Hematopoietic multipotent progenitor cell treated with erythropoietin and hydrocortisone succinate and interleukin-3 and kit ligand, for 15 days (in vitro differentiated cells): Measurements from ENCODE around the gene SAPCD2.
"Not testable (repeated sequence)": the region's sequence is repeated elsewhere in the genome, so short reads cannot be mapped to it uniquely, and the experiment has no call there.

ENCODE experiments used
- DNase-seq: peaks from one replicate; pipeline ENCODE4 v3.0.0-alpha.2; 2015; ENCODE audit warnings: low spot score

SAPCD2 gene, protein sequence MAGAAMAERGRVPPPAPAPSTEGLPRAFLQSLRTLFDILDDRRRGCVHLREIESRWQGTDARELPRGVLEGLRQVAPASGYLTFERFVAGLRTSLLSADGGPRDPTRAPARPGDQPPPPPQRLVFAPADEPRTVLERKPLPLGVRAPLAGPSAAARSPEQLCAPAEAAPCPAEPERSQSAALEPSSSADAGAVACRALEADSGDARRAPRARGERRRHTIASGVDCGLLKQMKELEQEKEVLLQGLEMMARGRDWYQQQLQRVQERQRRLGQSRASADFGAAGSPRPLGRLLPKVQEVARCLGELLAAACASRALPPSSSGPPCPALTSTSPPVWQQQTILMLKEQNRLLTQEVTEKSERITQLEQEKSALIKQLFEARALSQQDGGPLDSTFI

GRCh38 chr9:137070201-137070905 lies at the start of gene SAPCD2:
Gene SAPCD2 (minus strand): TSS chr9:137070557. CDS start chr9:137070460, 97 bp downstream.
- DNase-seq = peak; percentile 85

- DNase-seq = not testable (repeated sequence)
Observed at GRCh38 chr9:137118092-137118603, 47.8 kb upstream of the SAPCD2 start.

DNA sequence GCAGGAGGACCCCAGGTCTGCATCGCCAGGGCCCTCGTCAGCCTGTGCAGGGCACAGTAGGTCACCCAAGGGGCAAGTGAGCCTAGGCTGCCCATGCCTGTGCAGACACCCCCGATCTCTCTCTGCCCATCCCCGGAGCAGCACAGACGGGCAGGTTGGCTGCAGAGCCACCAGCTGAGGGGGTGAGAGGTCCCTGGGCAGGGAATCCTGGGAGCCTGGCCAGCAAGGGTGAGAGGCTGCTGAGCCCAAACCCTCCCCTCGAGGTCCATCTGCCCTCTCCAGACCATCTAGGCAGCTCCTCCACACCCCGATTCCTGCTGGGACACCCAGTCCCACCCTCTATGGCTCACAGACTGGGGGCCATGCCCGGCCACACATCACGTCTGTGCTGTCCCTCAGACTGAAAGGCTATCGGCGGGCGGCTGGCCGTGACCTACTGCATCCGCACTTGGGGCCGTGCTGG lies 46.9 kb upstream of the SAPCD2 start:
- no peak for DNase-seq

DNA sequence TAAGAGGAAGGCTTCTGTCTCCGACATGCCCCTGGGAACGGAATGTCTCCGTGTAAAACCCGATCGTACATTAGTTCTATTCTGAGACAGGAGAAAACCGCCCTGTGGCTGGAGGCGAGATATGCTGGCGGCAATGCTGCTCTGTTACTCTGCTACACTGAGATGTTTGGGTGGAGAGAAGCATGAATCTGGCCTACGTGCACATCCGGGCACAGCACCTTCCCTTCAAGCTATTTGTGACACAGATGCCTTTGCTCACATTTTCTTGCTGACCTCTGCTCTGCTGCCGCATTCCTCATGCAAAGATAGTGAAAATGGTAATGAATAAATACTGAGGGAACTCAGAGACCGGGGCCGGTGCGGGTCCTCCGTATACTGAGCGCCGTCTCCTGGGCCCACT lies 46.4 kb upstream of the SAPCD2 start:
- DNase-seq = no peak

GRCh38 chr9:137116027-137116507 lies 45.7 kb upstream of the SAPCD2 start:
- DNase-seq = no peak

GRCh38 chr9:137115394-137116026 lies 45.2 kb upstream of the SAPCD2 start:
- no peak for DNase-seq

DNA sequence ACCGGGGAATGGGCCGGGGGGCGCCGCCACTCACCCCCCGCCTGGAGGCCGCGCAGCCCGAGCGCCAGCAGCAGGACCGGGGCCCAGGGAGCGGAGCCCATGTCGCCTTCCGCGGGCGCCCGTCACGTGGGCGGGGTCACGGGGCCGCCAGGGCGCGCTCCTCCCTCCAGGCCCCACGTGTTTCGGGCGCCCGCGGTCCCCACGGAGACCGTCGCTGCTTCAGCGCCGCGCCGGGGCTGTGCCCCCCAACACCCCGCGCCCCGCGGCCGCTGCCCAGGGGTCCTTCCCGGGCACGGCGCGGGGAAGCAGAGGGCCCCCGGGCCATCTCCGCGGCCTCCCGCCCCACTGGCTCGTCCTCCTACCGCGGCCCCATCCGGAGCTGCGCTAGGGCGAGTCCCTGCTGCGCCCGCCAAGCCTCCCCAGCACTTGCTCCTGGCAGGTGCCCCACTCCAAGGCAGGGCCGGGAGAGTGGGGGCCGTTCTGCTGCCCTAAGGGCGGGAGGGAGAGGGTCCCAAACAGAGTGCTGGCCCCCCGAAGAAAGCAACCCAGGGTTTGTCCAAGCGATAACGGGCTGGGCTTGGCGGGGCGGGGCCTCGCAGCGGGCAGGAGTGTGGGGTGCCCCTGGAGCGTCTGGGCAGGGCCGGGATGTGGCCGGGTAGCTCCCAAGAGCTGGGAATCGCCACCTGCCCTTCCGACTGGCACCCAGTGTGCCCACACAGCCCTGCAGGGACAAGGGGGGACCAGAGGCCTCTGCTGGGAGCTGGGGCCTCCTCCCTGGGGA lies 44.4 kb upstream of the SAPCD2 start, which contains the start of gene DPP7:
Gene DPP7, minus strand, starts transcription at position 121 of the 781 bp plus-strand sequence. Its CDS starts 20 bp downstream, at position 101.
- peak; percentile 76 for DNase-seq

GRCh38 chr9:137114220-137114612 lies 43.9 kb upstream of the SAPCD2 start:
- no peak for DNase-seq

DNA sequence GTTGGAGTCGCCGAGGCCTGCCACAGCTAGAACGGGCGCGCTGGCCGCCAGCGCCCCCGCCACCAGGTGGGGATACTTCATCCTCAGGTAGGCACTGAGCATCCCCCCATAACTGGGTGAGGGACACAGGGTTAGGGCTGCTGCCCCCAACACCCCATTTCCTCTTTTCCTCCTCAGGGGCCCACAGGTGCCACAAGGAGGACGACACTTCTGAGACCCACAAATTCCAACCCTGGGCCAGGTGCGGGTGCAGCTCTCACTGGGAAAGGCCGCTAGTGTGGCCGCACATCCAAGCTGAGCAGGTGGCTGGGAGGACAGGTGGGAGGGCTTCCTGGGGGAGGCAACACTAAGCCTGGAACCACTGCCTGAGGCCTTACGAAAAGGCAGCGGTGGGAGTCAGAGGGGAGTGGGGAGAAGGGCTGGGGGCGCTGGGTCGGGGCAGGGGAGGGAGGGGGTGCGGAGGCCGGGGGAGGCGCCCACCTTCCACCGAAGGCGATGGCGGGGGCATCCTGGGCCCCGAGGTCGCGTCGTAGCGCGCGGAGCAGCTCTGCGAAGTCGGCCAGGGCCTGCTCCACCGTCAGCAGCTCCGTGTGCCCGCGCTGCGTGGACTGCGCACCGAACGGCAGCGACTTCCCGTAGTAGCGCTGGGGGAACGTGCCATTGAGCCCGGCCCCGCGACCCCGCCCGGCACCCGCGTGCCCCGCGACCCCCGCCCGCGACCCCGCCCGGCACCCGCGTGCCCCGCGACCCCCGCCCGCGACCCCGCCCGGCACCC lies 43.2 kb upstream of the SAPCD2 start:
- no peak for DNase-seq

- DNase-seq = no peak
Observed at GRCh38 chr9:137112564-137113384, 42.4 kb upstream of the SAPCD2 start.

DNA sequence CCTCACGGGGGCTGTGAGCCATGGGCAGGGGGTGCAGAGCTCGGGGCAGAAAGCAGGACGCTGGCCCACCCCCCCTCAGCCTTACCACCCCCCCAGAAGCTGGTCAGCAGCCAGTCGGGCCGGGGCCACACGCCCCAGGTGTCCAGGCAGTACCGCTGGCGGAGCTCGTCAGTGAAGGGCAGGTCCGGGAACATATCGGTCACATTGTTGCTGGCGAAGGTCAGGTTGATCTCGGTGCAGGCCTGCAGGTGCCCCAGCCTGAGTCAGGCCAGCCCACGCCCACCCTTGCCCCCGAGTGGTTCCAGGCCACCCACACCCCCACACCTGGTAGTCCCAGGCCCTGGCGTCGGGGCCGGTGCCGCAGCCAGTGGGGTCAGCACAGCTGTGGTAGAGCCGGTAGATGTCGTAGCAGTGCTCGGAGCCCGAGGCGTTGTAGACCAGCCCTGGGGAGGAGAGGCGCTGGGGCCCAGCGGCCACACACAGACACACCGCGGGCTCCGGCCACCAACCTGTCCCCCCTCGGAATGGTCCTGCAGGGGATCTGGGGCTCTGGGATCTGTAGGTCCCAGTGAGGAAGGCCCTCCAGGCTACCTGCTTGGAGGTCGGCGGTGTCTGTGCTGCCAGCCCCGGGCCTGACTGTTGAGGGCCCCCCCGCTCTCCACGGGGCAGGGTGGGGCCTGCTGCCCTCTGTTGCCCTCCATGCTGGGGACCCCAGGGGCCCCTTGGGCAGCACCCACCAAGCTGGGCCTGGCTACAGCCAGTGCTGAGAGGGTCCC lies 41.6 kb upstream of the SAPCD2 start:
- no peak for DNase-seq

DNA sequence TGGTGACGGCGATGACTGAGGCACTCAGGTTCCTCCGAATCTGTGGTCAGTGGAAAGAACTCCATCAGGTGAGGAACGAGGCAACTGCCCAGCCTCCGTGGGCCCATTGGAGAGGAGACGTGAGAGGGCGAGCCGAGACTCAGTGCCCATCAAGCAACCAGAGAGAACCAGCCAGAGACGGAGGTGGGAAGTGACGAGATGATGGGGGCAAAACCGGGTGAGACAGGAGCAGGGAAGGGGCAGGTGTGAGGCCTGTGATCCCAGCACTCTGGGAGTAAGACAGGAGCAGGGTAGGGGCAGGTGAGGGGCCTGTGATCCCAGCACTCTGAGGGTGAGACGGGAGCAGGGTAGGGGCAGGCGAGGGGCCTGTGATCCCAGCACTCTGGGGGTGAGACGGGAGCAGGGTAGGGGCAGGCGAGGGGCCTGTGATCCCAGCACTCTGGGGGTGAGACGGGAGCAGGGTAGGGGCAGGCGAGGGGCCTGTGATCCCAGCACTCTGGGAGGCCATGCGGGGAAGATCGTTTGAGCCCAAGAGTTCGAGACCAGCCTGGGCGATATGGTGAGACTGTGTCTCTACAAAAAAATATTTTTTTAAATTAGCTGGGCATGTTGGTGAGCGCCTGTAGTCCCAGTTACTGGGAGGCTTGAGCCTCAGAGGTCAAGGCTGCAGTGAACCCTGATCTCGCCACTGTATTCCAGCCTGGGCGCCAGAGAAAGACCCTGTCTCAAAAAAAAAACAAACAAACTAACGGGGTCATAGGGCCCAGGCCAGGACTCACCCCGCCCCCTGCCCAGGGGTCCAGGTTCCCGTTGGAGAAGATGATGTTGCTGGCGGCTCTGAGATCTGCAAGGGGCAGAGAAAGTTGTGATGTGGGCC lies 40.8 kb upstream of the SAPCD2 start:
- DNase-seq = no peak

- no peak for DNase-seq
Observed at GRCh38 chr9:137110147-137110910, 40.0 kb upstream of the SAPCD2 start.

DNA sequence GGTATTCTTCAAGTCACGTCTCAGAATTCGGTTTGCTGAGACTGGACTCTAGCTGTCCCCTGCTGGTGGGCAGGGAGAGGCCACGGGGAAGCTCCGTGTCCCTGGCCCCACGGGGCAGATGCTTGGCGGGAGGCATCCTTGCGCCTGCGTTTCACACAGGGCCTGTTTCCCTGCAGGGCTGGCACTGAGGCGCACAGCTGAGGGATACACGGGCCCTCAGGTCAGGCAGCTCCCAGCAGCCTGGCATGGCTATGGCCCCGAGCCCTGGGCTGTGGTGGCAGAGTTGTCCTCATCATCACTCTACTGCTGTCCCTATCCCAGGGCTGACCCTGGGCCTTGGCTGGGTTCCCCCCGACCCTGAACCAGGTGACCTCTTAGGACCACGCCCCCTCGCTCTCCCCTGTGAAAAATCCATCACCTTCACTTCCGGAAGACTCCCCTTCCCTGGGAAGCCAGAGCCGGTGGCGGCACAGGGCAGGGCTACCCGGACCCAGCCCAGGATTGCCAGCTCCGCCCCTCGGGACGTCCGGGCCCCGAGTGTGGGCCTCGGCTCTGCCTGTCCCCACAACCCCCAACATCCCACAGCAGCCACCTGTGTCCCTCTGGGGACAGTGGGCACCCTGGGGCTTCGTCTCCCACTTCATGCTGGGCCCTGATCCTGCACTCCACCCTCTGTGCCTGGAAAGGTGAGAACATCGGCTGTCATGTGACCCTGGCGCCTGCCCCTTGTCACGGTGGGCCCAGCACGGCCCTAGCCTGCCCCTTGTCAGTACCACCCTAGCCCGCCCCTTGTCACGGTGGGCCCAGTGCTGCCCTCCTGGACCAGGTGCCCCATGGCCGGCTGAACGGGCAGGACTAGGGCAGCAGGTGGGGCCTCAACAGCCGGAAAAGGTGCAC lies 39.1 kb upstream of the SAPCD2 start:
- no peak for DNase-seq

DNA sequence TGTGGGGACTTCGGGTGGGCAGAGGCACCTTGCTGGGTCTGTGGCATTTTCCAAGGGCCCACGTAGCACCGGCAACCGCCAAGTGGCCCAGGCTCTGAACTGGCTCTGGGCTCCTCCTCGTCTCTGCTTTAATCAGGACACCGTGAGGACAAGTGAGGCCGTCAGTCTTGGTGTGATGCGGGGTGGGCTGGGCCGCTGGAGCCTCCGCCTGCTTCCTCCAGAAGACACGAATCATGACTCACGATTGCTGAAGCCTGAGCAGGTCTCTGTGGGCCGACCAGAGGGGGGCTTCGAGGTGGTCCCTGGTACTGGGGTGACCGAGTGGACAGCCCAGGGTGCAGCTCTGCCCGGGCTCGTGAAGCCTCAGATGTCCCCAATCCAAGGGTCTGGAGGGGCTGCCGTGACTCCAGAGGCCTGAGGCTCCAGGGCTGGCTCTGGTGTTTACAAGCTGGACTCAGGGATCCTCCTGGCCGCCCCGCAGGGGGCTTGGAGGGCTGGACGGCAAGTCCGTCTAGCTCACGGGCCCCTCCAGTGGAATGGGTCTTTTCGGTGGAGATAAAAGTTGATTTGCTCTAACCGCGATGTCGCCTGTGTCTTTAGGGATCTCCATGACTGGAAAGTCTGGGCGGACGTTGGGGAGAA lies 38.4 kb upstream of the SAPCD2 start:
- no peak for DNase-seq

DNA sequence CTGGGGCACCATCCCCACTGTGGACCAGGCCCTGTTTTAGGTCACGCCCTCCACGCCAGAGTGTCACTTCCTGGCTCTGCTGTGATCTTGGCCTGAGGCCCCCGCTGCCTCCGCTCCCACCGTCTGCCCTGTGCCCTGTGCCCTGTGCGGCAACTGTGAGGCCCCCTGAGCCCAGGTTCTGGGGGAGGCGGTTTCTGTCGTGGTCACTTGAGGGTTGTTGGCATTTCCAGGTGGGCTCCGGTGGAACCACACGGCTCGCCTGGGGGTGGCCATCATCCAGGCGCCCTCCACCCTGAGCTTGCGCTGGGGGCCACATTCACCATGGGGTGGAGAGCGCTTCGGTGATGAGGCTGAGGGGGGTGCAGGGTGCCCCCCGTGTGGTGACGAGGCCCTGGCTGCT lies 37.6 kb upstream of the SAPCD2 start:
- DNase-seq = no peak
